COLO829 (cell line): ENCODE data around the gene DCUN1D2.

Source experiments
- DNase-seq: peaks from one replicate; pipeline ENCODE4 v3.0.0; 2012; ENCODE audit warnings: low spot score

Gene DCUN1D2

GRCh38 chr13:113407103-113407530 is 83.4 kb downstream of the DCUN1D2 start:
- no peak for DNase-seq

- no peak for DNase-seq
Measured at GRCh38 chr13:113406321-113407102, 84.0 kb downstream of the DCUN1D2 start.
